Coronary artery (tissue), 2 donors: Measurements from ENCODE around the gene KCNJ11.

Experiments
- DNase-seq: peaks from one replicate; pipeline ENCODE4 v3.0.0-alpha.2; 2017; ENCODE audit warnings: low spot score
- H3K27ac ChIP-seq, 2 donors: fragments of 200-600 bp; sonication (generic); one replicate each; pipeline ENCODE4 v1.5.1; 2016 to 2019
- H3K4me3 ChIP-seq: fragments of 200-600 bp; sonication (generic); 2 replicates; pipeline ENCODE4 v1.5.1; 2016; ENCODE audit warnings: mild to moderate bottlenecking, moderate library complexity
- TF ChIP-seq, protein P1 (sequence below): fragments of 200-600 bp; sonication (generic); IDR thresholded peaks from one replicate; pipeline ENCODE4 v1.5.1; 2019; ENCODE audit warnings: antibody characterized with exemption

Gene KCNJ11

GRCh38 chr11:17392872-17393271 lies 4.4 kb upstream of the KCNJ11 start:
- TF ChIP-seq, protein P1, sequence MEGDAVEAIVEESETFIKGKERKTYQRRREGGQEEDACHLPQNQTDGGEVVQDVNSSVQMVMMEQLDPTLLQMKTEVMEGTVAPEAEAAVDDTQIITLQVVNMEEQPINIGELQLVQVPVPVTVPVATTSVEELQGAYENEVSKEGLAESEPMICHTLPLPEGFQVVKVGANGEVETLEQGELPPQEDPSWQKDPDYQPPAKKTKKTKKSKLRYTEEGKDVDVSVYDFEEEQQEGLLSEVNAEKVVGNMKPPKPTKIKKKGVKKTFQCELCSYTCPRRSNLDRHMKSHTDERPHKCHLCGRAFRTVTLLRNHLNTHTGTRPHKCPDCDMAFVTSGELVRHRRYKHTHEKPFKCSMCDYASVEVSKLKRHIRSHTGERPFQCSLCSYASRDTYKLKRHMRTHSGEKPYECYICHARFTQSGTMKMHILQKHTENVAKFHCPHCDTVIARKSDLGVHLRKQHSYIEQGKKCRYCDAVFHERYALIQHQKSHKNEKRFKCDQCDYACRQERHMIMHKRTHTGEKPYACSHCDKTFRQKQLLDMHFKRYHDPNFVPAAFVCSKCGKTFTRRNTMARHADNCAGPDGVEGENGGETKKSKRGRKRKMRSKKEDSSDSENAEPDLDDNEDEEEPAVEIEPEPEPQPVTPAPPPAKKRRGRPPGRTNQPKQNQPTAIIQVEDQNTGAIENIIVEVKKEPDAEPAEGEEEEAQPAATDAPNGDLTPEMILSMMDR: no peak
- Histone ChIP-seq H3K27ac (no peak overlapping the region), H3K4me3 (no peak overlapping the region)
- DNase-seq: no peak

- TF ChIP-seq, protein P1: no peak
- H3K4me3 ChIP-seq: no peak overlapping the region
- no peak overlapping the region for H3K27ac ChIP-seq
- DNase-seq: no peak
These were observed 3.3 kb upstream of the KCNJ11 start for GRCh38 chr11:17391493-17392355.

- TF ChIP-seq, protein P1: no peak
- peak overlapping the region; percentile 87 for H3K4me3 ChIP-seq
These were observed 1.6 kb upstream of the KCNJ11 start for GRCh38 chr11:17389957-17390649.

GRCh38 chr11:17389211-17389956 lies 925 bp upstream of the KCNJ11 start:
- no peak for DNase-seq
- peak overlapping the region; percentile 87 for H3K4me3 ChIP-seq
- TF ChIP-seq, protein P1: peak; percentile 72
- H3K27ac ChIP-seq: peak overlapping the region; percentile 39 to 56

More at GRCh38 chr11:17389957-17390649, 1.6 kb upstream of the KCNJ11 start:
- DNase-seq: no peak
- H3K27ac ChIP-seq: no peak overlapping the region

GRCh38 chr11:17387811-17388210 lies 648 bp downstream of the KCNJ11 start:
- DNase-seq: no peak
- TF ChIP-seq, protein P1: no peak
- H3K27ac ChIP-seq: no peak overlapping the region
- H3K4me3 ChIP-seq: no peak overlapping the region

DNA sequence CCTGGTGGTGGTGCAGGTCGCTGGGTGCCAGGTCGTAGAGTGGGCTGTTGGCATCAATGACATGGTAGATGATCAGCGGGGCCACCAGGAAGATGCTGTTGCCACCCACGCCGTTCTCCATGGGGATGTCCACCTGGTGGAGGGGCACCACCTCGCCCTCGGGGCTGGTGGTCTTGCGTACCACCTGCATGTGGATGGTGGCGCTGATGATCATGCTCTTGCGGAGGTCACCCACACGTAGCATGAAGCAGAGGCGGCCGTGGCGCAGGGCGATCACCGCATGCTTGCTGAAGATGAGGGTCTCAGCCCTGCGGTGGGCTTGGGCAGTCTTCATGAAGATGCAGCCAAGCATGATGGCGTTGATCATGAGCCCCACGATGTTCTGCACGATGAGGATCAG lies 1.2 kb downstream of the KCNJ11 start:
- TF ChIP-seq, protein P1: no peak
- DNase-seq: no peak
- no peak overlapping the region for H3K27ac ChIP-seq

More for the DNA sequence above, 1.2 kb downstream of the KCNJ11 start:
- no peak overlapping the region for H3K4me3 ChIP-seq
